ENCODE results near the gene CSNK1D. TPM values are rescaled to one million over a fixed set of nuclear protein-coding genes. Genes with fewer than 3 reads are reported as not detected.
"Not testable (repeated sequence)": the region's sequence is repeated elsewhere in the genome, so short reads cannot be mapped to it uniquely, and the experiment has no call there.

CSNK1D gene
- total RNA-seq, 6 experiments from 2014 or later: 116 to 128 (median 118) TPM

- TF ChIP-seq CTCF (IDR thresholded peaks at IDR 0.05): no peak
- H3K27ac Mint-ChIP-seq: peak overlapping the region; percentile 98
- H3K27me3 Mint-ChIP-seq (ENCODE audit: insufficient read depth): peaks cover 11% of the 10 kb centered on the region
- no peak overlapping the region; the same call in 1 of the 2 replicates for H3K4me3 Mint-ChIP-seq
- no peaks in the 10 kb centered on the region for H3K9me3 Mint-ChIP-seq
- no peaks in the 10 kb centered on the region for H3K36me3 Mint-ChIP-seq (ENCODE audit: low read depth)
- DNase-seq: no peak
- peaks cover 58% of the 10 kb centered on the region for H3K4me1 Mint-ChIP-seq (ENCODE audit: low read depth)
Observed at GRCh38 chr17:82215972-82216300, 57.6 kb downstream of the CSNK1D start.

GRCh38 chr17:82215095-82215971 lies 58.2 kb downstream of the CSNK1D start:
- Mint-ChIP-seq H3K27ac (peak overlapping the region; percentile 98), H3K4me1 (ENCODE audit: low read depth) (peaks cover 58% of the 10 kb centered on the region), H3K9me3 (no peaks in the 10 kb centered on the region), H3K4me3 (peak overlapping the region; percentile 28; the same call in 1 of the 2 replicates), H3K27me3 (ENCODE audit: insufficient read depth) (peaks cover 11% of the 10 kb centered on the region), H3K36me3 (ENCODE audit: low read depth) (no peaks in the 10 kb centered on the region)
- no peak for DNase-seq
- TF ChIP-seq CTCF (IDR thresholded peaks at IDR 0.05): no peak

GRCh38 chr17:82214012-82214628 lies 59.4 kb downstream of the CSNK1D start:
- no peak for DNase-seq
- no peaks in the 10 kb centered on the region for H3K9me3 Mint-ChIP-seq
- H3K4me1 Mint-ChIP-seq (ENCODE audit: low read depth): peaks cover 58% of the 10 kb centered on the region
- TF ChIP-seq CTCF (IDR thresholded peaks at IDR 0.05): no peak
- peak overlapping the region; percentile 59; the same call in 1 of the 2 replicates for H3K4me3 Mint-ChIP-seq
- H3K27me3 Mint-ChIP-seq (ENCODE audit: insufficient read depth): peaks cover 11% of the 10 kb centered on the region
- peak overlapping the region; percentile 89 for H3K27ac Mint-ChIP-seq
- no peaks in the 10 kb centered on the region for H3K36me3 Mint-ChIP-seq (ENCODE audit: low read depth)

GRCh38 chr17:82213251-82214011 lies 60.1 kb downstream of the CSNK1D start:
- peak overlapping the region; percentile 87 for H3K4me3 Mint-ChIP-seq
- H3K9me3 Mint-ChIP-seq: no peaks in the 10 kb centered on the region
- peak overlapping the region; percentile 89 for H3K27ac Mint-ChIP-seq
- peaks cover 11% of the 10 kb centered on the region for H3K27me3 Mint-ChIP-seq (ENCODE audit: insufficient read depth)
- no peaks in the 10 kb centered on the region for H3K36me3 Mint-ChIP-seq (ENCODE audit: low read depth)
- no peak for TF ChIP-seq CTCF (IDR thresholded peaks at IDR 0.05)
- peak; percentile 80 for DNase-seq
- H3K4me1 Mint-ChIP-seq (ENCODE audit: low read depth): peaks cover 52% of the 10 kb centered on the region

GRCh38 chr17:82212331-82213250 lies 60.9 kb downstream of the CSNK1D start, which contains the start of gene CCDC57:
Gene CCDC57 (minus strand): TSS chr17:82212842. CDS start chr17:82201944, 10,898 bp downstream.
- peaks cover 44% of the 10 kb centered on the region for H3K4me1 Mint-ChIP-seq (ENCODE audit: low read depth)
- peaks cover 2% of the 10 kb centered on the region for H3K36me3 Mint-ChIP-seq (ENCODE audit: low read depth)
- peaks cover 11% of the 10 kb centered on the region for H3K27me3 Mint-ChIP-seq (ENCODE audit: insufficient read depth)
- peak within 1 kb of the TSS; percentile 87 for H3K4me3 Mint-ChIP-seq
- DNase-seq: peak; percentile 69
- peak; percentile 22; the same call in 1 of the 2 replicates for TF ChIP-seq CTCF (IDR thresholded peaks at IDR 0.05)
- no peaks in the 10 kb centered on the region for H3K9me3 Mint-ChIP-seq
- peak within 1 kb of the TSS; percentile 89 for H3K27ac Mint-ChIP-seq

- peaks cover 38% of the 10 kb centered on the region for H3K4me1 Mint-ChIP-seq (ENCODE audit: low read depth)
- not testable (repeated sequence) for H3K36me3 Mint-ChIP-seq (ENCODE audit: low read depth); H3K27me3 Mint-ChIP-seq (ENCODE audit: insufficient read depth); H3K27ac Mint-ChIP-seq; H3K9me3 Mint-ChIP-seq; H3K4me3 Mint-ChIP-seq; DNase-seq
Observed at GRCh38 chr17:82210655-82211054, 62.8 kb downstream of the CSNK1D start.

Data from HFFc6 (cell line).